PC-9 (cell line): ENCODE results near the gene MEF2A.

ENCODE experiments used
- CTCF ChIP-seq: fragments of 200-600 bp; sonication (generic); conservative IDR thresholded peaks from 2 replicates; pipeline ENCODE4 v1.6.1; 2017; ENCODE audit warnings: mixed run types, antibody characterized with exemption, mild to moderate bottlenecking, moderate library complexity
- EZH2 ChIP-seq: fragments of 200-600 bp; sonication (generic); IDR thresholded peaks from 2 replicates; pipeline ENCODE4 v1.8.0; 2017; ENCODE audit warnings: antibody characterized with exemption, low read depth

GRCh38 chr15:99764522-99764921 is 198.7 kb downstream of the MEF2A start:
- no peak for TF ChIP-seq CTCF
- TF ChIP-seq EZH2 = no peak
